H9 (cell line): Measurements from ENCODE around the gene CAB39. TPM values are rescaled to one million over a fixed set of nuclear protein-coding genes. Genes with fewer than 3 reads are reported as not detected.

ENCODE experiments used
- DNase-seq: peaks from one replicate; pipeline ENCODE4 v3.0.0-alpha.2; 2017
- H2AFZ ChIP-seq: one replicate; pipeline ENCODE4 v1.6.1; 2013; ENCODE audit warnings: mild to moderate bottlenecking, low read length, control low read depth, moderate library complexity
- H2AK5ac ChIP-seq: 2 replicates; pipeline ENCODE4 v1.6.1; 2013; ENCODE audit warnings: low read length, control low read depth, mixed read lengths; ENCODE audit not compliant: insufficient read length
- H2BK120ac ChIP-seq: one replicate; pipeline ENCODE4 v1.6.1; 2013; ENCODE audit warnings: low read depth, mild to moderate bottlenecking, low read length, control low read depth, inconsistent platforms; ENCODE audit not compliant: poor library complexity, severe bottlenecking
- H2BK12ac ChIP-seq: 2 replicates; pipeline ENCODE4 v1.6.1; 2013; ENCODE audit warnings: low read length, control low read depth, mixed read lengths, low read depth; ENCODE audit not compliant: insufficient read length
- H2BK15ac ChIP-seq: 2 replicates; pipeline ENCODE4 v1.6.1; 2013; ENCODE audit warnings: low read depth, low read length, control low read depth
- H2BK20ac ChIP-seq: one replicate; pipeline ENCODE4 v1.6.1; 2013; ENCODE audit warnings: low read depth, mild to moderate bottlenecking, low read length, control low read depth, inconsistent platforms; ENCODE audit not compliant: poor library complexity, severe bottlenecking
- H2BK5ac ChIP-seq: 2 replicates; pipeline ENCODE4 v1.6.1; 2013; ENCODE audit warnings: low read length, control low read depth, mixed read lengths; ENCODE audit not compliant: insufficient read length
- H3K14ac ChIP-seq: 2 replicates; pipeline ENCODE4 v1.6.1; 2013; ENCODE audit warnings: low read length, control low read depth; ENCODE audit not compliant: insufficient read depth
- H3K18ac ChIP-seq: 2 replicates; pipeline ENCODE4 v1.6.1; 2013; ENCODE audit warnings: low read depth, mild to moderate bottlenecking, mixed read lengths, low read length, control low read depth; ENCODE audit not compliant: insufficient read length
- H3K23ac ChIP-seq: 2 replicates; pipeline ENCODE4 v1.6.1; 2013; ENCODE audit warnings: low read length, control low read depth, mixed read lengths, low read depth; ENCODE audit not compliant: insufficient read length
- H3K23me2 ChIP-seq: 2 replicates; pipeline ENCODE4 v1.6.1; 2013; ENCODE audit warnings: low read depth, mild to moderate bottlenecking, mixed read lengths, low read length, control low read depth; ENCODE audit not compliant: insufficient read length, poor library complexity, severe bottlenecking
- H3K27ac ChIP-seq: 2 replicates; pipeline ENCODE4 v1.5.1; 2013; ENCODE audit warnings: low read length, control low read depth, mixed read lengths, low read depth; ENCODE audit not compliant: insufficient read length
- H3K27me3 ChIP-seq: 2 replicates; pipeline ENCODE4 v1.6.1; 2013; ENCODE audit warnings: low read length, control low read depth, inconsistent platforms; ENCODE audit not compliant: insufficient read depth
- H3K4ac ChIP-seq: 2 replicates; pipeline ENCODE4 v1.6.1; 2013; ENCODE audit warnings: low read depth, mild to moderate bottlenecking, control low read depth, inconsistent platforms, low read length, moderate library complexity
- H3K4me1 ChIP-seq: 2 replicates; pipeline ENCODE4 v1.6.1; 2013; ENCODE audit warnings: low read length, control low read depth, inconsistent platforms; ENCODE audit not compliant: insufficient read depth
- H3K4me2 ChIP-seq: 2 replicates; pipeline ENCODE4 v1.6.1; 2013; ENCODE audit warnings: low read length, control low read depth, mixed read lengths; ENCODE audit not compliant: insufficient read length, insufficient read depth
- H3K56ac ChIP-seq: 2 replicates; pipeline ENCODE4 v1.6.1; 2013; ENCODE audit warnings: low read depth, mild to moderate bottlenecking, mixed read lengths, low read length, control low read depth; ENCODE audit not compliant: insufficient read length
- H3K79me1 ChIP-seq: 2 replicates; pipeline ENCODE4 v1.6.1; 2013; ENCODE audit warnings: low read depth, mild to moderate bottlenecking, moderate library complexity, low read length, control low read depth, inconsistent platforms; ENCODE audit not compliant: insufficient read depth, poor library complexity, severe bottlenecking
- H3K79me2 ChIP-seq: 2 replicates; pipeline ENCODE4 v1.6.1; 2013; ENCODE audit warnings: low read length, control low read depth, inconsistent platforms; ENCODE audit not compliant: insufficient read depth
- H3K9ac ChIP-seq: 2 replicates; pipeline ENCODE4 v1.6.1; 2013; ENCODE audit warnings: low read length, control low read depth, mixed read lengths; ENCODE audit not compliant: insufficient read length; ENCODE audit errors: extremely low read depth
- H3K9me3 ChIP-seq: one replicate; pipeline ENCODE4 v1.6.1; 2013; ENCODE audit warnings: low read depth, low read length, inconsistent platforms; ENCODE audit not compliant: control insufficient read depth
- H3T11ph ChIP-seq: one replicate; pipeline ENCODE4 v1.6.1; 2013; ENCODE audit warnings: mild to moderate bottlenecking, low read length, control low read depth, inconsistent platforms
- H4K20me1 ChIP-seq: one replicate; pipeline ENCODE4 v1.6.1; 2013; ENCODE audit not compliant: control insufficient read depth, insufficient read length, insufficient read depth
- H4K5ac ChIP-seq: 2 replicates; pipeline ENCODE4 v1.6.1; 2013; ENCODE audit warnings: low read depth, mild to moderate bottlenecking, mixed read lengths, low read length, control low read depth; ENCODE audit not compliant: insufficient read length
- H4K8ac ChIP-seq: replicated peaks from 2 replicates; pipeline ENCODE4 v1.6.1; 2013; ENCODE audit warnings: low read length, control low read depth, mixed read lengths, low read depth; ENCODE audit not compliant: insufficient read length
- H4K91ac ChIP-seq: 2 replicates; pipeline ENCODE4 v1.6.1; 2013; ENCODE audit warnings: low read depth, mild to moderate bottlenecking, moderate library complexity, mixed read lengths, low read length, control low read depth; ENCODE audit not compliant: insufficient read length
- H3K27ac Mint-ChIP-seq, 3 experiments: 2 replicates in 2 of 3; 3 replicates in 1 of 3; pipeline ENCODE4 v1.8.0; 2020 to 2021; ENCODE audit warnings: mixed read lengths in 3 of 3, mild to moderate bottlenecking in 1 of 3, moderate library complexity in 1 of 3
- H3K27me3 Mint-ChIP-seq: 2 replicates; pipeline ENCODE4 v1.8.0; 2021; ENCODE audit warnings: low read depth, mild to moderate bottlenecking, moderate library complexity, mixed read lengths
- H3K36me3 Mint-ChIP-seq, 3 experiments: 2 replicates in 2 of 3; 3 replicates in 1 of 3; pipeline ENCODE4 v1.8.0; 2020 to 2021; ENCODE audit warnings: low read depth in 3 of 3, mixed read lengths in 3 of 3; ENCODE audit not compliant: insufficient read depth in 1 of 3
- H3K4me1 Mint-ChIP-seq, 2 experiments: 2 replicates each; pipeline ENCODE4 v1.8.0; 2020; ENCODE audit warnings: mixed read lengths in 2 of 2
- H3K4me3 Mint-ChIP-seq, 2 experiments: 2 replicates in 1 of 2; 3 replicates in 1 of 2; pipeline ENCODE4 v1.8.0; 2020 to 2021; ENCODE audit warnings: mild to moderate bottlenecking in 2 of 2, mixed read lengths in 2 of 2, moderate library complexity in 1 of 2
- H3K9me3 Mint-ChIP-seq, 2 experiments: 2 replicates in 1 of 2; 3 replicates in 1 of 2; pipeline ENCODE4 v1.8.0; 2020; ENCODE audit warnings: mild to moderate bottlenecking in 2 of 2, mixed read lengths in 2 of 2, moderate library complexity in 1 of 2
- WGBS: extraction: QIAGEN DNeasy Blood & Tissue Kit; methylation state at CpG from one replicate; pipeline ENCODE4 v1.1.7; 2013; ENCODE audit warnings: missing lambda C conversion rate, low lambda C conversion rate, mixed read lengths; ENCODE audit not compliant: insufficient read length; ENCODE audit errors: extremely low coverage; 5-methylcytosine and 5-hydroxymethylcytosine counted together
- total RNA-seq: library from RNA; stranded (reverse); gene quantifications from 2 replicates; pipeline ENCODE4 v1.2.1, GENCODE V29; 2021
- TF ChIP-seq, protein P1 (sequence below): fragments of 200-600 bp; sonication (generic); conservative IDR thresholded peaks from 3 replicates; pipeline ENCODE4 v1.8.0; 2021; ENCODE audit warnings: antibody characterized with exemption, mild to moderate bottlenecking

The CAB39 gene
- total RNA-seq, 1 experiment from 2014 or later = 42.7 TPM

DNA sequence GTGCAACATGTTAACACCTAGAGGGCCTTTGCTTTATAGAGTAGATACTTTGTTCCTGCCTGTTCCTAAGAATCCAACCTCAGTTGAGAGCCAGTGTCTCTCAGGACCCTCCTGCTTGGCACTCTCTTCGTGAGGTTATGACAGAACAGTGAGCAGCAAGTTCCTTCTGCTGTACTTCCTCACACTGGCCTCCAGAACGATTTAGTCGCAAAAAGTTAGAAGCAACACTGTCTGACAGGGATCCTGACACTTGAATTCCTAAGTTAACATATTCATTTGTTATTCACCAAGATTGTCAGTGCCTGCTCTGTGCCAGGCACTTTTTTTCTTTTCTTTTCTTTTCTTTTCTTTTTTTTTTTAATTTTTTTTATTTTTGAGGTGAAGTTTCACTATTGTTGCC is 95.1 kb downstream of the CAB39 start:
- H3K23me2 ChIP-seq = no peaks in the 10 kb centered on the region
- H2BK5ac ChIP-seq = no peak overlapping the region
- H3K18ac ChIP-seq = no peak overlapping the region
- Mint-ChIP-seq H3K4me1 (peaks cover 6 to 9% of the 10 kb centered on the region in 2 experiments; a peak in 2 of 4 replicates), H3K9me3 (peaks cover 4 to 5% of the 10 kb centered on the region in 2 experiments; a peak in 1 of 5 replicates), H3K27me3 (no peaks in the 10 kb centered on the region; the same call in 1 of the 2 replicates), H3K27ac (peak overlapping the region in 2 of 3 experiments; percentile 44 to 82; a peak in 1 of 7 replicates), H3K36me3 (peaks cover 20 to 28% (median 28%) of the 10 kb centered on the region in 3 experiments), H3K4me3 (no peak overlapping the region)
- no peak overlapping the region for H4K8ac ChIP-seq
- no peak overlapping the region for H2BK20ac ChIP-seq
- H4K91ac ChIP-seq = no peak overlapping the region
- no CpG with 5 or more reads among the region's 3 CpGs for WGBS
- H3T11ph ChIP-seq = no peak overlapping the region
- H2BK12ac ChIP-seq = no peak overlapping the region
- H3K14ac ChIP-seq = no peak overlapping the region
- no peaks in the 10 kb centered on the region for H3K27me3 ChIP-seq
- DNase-seq = no peak
- no peak overlapping the region for H3K4ac ChIP-seq
- no peaks in the 10 kb centered on the region; the same call in 1 of the 2 replicates for H3K4me1 ChIP-seq
- no peak overlapping the region for H3K9ac ChIP-seq
- no peaks in the 10 kb centered on the region for H3K79me2 ChIP-seq
- H3K4me2 ChIP-seq = no peak overlapping the region
- H3K23ac ChIP-seq = no peak overlapping the region
- no peak overlapping the region for H3K56ac ChIP-seq
- H2AFZ ChIP-seq = no peak overlapping the region
- H4K5ac ChIP-seq = no peak overlapping the region
- TF ChIP-seq, protein P1, sequence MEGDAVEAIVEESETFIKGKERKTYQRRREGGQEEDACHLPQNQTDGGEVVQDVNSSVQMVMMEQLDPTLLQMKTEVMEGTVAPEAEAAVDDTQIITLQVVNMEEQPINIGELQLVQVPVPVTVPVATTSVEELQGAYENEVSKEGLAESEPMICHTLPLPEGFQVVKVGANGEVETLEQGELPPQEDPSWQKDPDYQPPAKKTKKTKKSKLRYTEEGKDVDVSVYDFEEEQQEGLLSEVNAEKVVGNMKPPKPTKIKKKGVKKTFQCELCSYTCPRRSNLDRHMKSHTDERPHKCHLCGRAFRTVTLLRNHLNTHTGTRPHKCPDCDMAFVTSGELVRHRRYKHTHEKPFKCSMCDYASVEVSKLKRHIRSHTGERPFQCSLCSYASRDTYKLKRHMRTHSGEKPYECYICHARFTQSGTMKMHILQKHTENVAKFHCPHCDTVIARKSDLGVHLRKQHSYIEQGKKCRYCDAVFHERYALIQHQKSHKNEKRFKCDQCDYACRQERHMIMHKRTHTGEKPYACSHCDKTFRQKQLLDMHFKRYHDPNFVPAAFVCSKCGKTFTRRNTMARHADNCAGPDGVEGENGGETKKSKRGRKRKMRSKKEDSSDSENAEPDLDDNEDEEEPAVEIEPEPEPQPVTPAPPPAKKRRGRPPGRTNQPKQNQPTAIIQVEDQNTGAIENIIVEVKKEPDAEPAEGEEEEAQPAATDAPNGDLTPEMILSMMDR = no peak
- no peaks in the 10 kb centered on the region for H3K9me3 ChIP-seq
- no peak overlapping the region for H2AK5ac ChIP-seq
- no peaks in the 10 kb centered on the region for H4K20me1 ChIP-seq
- no peak overlapping the region for H2BK120ac ChIP-seq
- H2BK15ac ChIP-seq = no peak overlapping the region
- no peak overlapping the region for H3K27ac ChIP-seq
- no peaks in the 10 kb centered on the region for H3K79me1 ChIP-seq
